HCT116 (cell line): ENCODE results near the gene TMEM53. TPM values are rescaled to one million over a fixed set of nuclear protein-coding genes. Genes with fewer than 3 reads are reported as not detected.

Source experiments
- ATAC-seq: fragments of 200-7000 bp; cut with Tn5 transposase; 2 replicates; pipeline ENCODE4 v1.9.1; 2020; ENCODE audit warnings: mild to moderate bottlenecking, moderate library complexity
- BruUV-seq: library from RNA; stranded (reverse); fragments of 400-500 nt; replicated peaks from 2 replicates; lab custom pipeline; 2021; lab: Mats Ljungman, UMichigan
- CTCF ChIA-PET: fragments of 300-600 bp; sonication (Branson Sonifier 250); formaldehyde crosslinking; loops from one replicate; lab custom pipeline; 2021; ENCODE audit warnings: antibody characterized with exemption; lab: Charles Lee
- POLR2A ChIA-PET: fragments of 300-600, 350-600 bp; sonication (Branson Sonifier 250); formaldehyde crosslinking; loops from one replicate; lab custom pipeline; 2021; ENCODE audit warnings: antibody characterized with exemption; lab: Charles Lee
- RAD21 ChIA-PET, 2 experiments: fragments of 300-600 bp; sonication (Branson Sonifier 250); formaldehyde crosslinking; loops; one replicate each; lab custom pipeline; 2023; ENCODE audit warnings: low total read pairs in 2 of 2; ENCODE audit not compliant: uncharacterized antibody in 2 of 2, unreplicated experiment in 2 of 2, low non-redundant PET in 1 of 2; lab: Charles Lee
- DNase-seq: peaks from one replicate; pipeline ENCODE4 v3.0.0-alpha.2; 2010; ENCODE audit warnings: low read depth, low spot score
- H2AFZ ChIP-seq: fragments of 200-600 bp; shearing (Covaris generic), sonication (generic); 2 replicates; pipeline ENCODE4 v1.6.1; 2017; ENCODE audit warnings: low read depth, mixed run types, mixed read lengths, antibody characterized with exemption, low read length; ENCODE audit not compliant: poor library complexity, severe bottlenecking
- H3K27ac ChIP-seq: 2 replicates; pipeline ENCODE4 v1.5.1; 2012; ENCODE audit warnings: low read depth, low read length
- H3K27me3 ChIP-seq: fragments of 200-600 bp; sonication (generic); 2 replicates; pipeline ENCODE4 v1.6.1; 2016; ENCODE audit warnings: mixed run types, low read length, mixed read lengths; ENCODE audit not compliant: insufficient read depth
- H3K36me3 ChIP-seq, 2 experiments: fragments of 200-500 bp in 1 of 2; fragments of 200-600 bp in 1 of 2; sonication (Bioruptor generic) in 1 of 2; sonication (generic) in 1 of 2; 2 replicates each; pipeline versions ENCODE4 v1.5.1 to v1.6.1; 2014 to 2016; ENCODE audit warnings: low read length in 2 of 2, inconsistent platforms in 1 of 2, mixed read lengths in 1 of 2, mixed run types in 1 of 2; ENCODE audit not compliant: insufficient read depth in 2 of 2, control insufficient read depth in 1 of 2
- H3K4me1 ChIP-seq, 2 experiments: fragments of 200-600 bp in 1 of 2; sonication (generic) in 1 of 2; 2 replicates each; pipeline versions ENCODE4 v1.5.1 to v1.6.1; 2012 to 2017; ENCODE audit warnings: low read length in 2 of 2, inconsistent platforms in 1 of 2, mild to moderate bottlenecking in 1 of 2, mixed read lengths in 1 of 2, mixed run types in 1 of 2, moderate library complexity in 1 of 2; ENCODE audit not compliant: insufficient read depth in 2 of 2, control insufficient read depth in 1 of 2
- H3K4me2 ChIP-seq: fragments of 200-600 bp; sonication (generic); 2 replicates; pipeline ENCODE4 v1.6.1; 2017; ENCODE audit warnings: mixed run types, low read length, mixed read lengths
- H3K4me3 ChIP-seq, 2 experiments: fragments of 200-600 bp in 1 of 2; sonication (generic) in 1 of 2; replicated peaks in 1 of 2; 2 replicates each; pipeline ENCODE4 v1.5.1; 2011 to 2016; ENCODE audit warnings: low read length in 2 of 2, control low read depth in 1 of 2, low read depth in 1 of 2, mild to moderate bottlenecking in 1 of 2, mixed read lengths in 1 of 2, mixed run types in 1 of 2
- H3K79me2 ChIP-seq: fragments of 200-600 bp; sonication (generic); 2 replicates; pipeline ENCODE4 v1.6.1; 2017; ENCODE audit warnings: mild to moderate bottlenecking, mixed run types, low read length, moderate library complexity, mixed read lengths; ENCODE audit not compliant: insufficient read depth
- H3K9ac ChIP-seq: fragments of 200-600 bp; sonication (generic); 2 replicates; pipeline ENCODE4 v1.6.1; 2016; ENCODE audit warnings: low read length, mixed read lengths
- H3K9me2 ChIP-seq: fragments of 200-600 bp; sonication (generic), shearing (Covaris generic); 2 replicates; pipeline ENCODE4 v1.6.1; 2017; ENCODE audit warnings: mixed run types, mild to moderate bottlenecking, moderate library complexity; ENCODE audit not compliant: insufficient read depth
- H3K9me3 ChIP-seq, 2 experiments: fragments of 200-500 bp in 1 of 2; fragments of 200-600 bp in 1 of 2; sonication (Bioruptor generic) in 1 of 2; sonication (generic) in 1 of 2; 2 replicates each; pipeline ENCODE4 v1.6.1; 2014 to 2017; ENCODE audit warnings: low read length in 2 of 2, mixed read lengths in 2 of 2, inconsistent platforms in 1 of 2, low read depth in 1 of 2, mild to moderate bottlenecking in 1 of 2, mixed run types in 1 of 2, moderate library complexity in 1 of 2; ENCODE audit not compliant: control insufficient read depth in 1 of 2, insufficient read depth in 1 of 2
- H4K20me1 ChIP-seq: fragments of 200-600 bp; sonication (generic), shearing (Covaris generic); 2 replicates; pipeline ENCODE4 v1.6.1; 2017; ENCODE audit warnings: mixed run types, mild to moderate bottlenecking, moderate library complexity; ENCODE audit not compliant: insufficient read depth
- ATF3 ChIP-seq: IDR thresholded peaks from 2 replicates; pipeline ENCODE4 v1.6.1; 2012
- CEBPB ChIP-seq: IDR thresholded peaks from 2 replicates; pipeline ENCODE4 v1.6.1; 2012; ENCODE audit warnings: low read depth
- EGR1 ChIP-seq: IDR thresholded peaks from 2 replicates; pipeline ENCODE4 v1.6.1; 2012; ENCODE audit warnings: low read depth
- ELF1 ChIP-seq: IDR thresholded peaks from 2 replicates; pipeline ENCODE4 v1.6.1; 2012; ENCODE audit warnings: low read depth, borderline replicate concordance
- RAD21 ChIP-seq: IDR thresholded peaks from 2 replicates; pipeline ENCODE4 v1.6.1; 2012; ENCODE audit warnings: low read depth, mild to moderate bottlenecking
- ZBTB33 ChIP-seq: IDR thresholded peaks from 2 replicates; pipeline ENCODE4 v1.6.1; 2011; ENCODE audit warnings: mild to moderate bottlenecking, low read length, moderate library complexity; ENCODE audit not compliant: insufficient replicate concordance; ENCODE audit errors: extremely low read depth
- intact Hi-C: fragments of 100-400 bp; cut with micrococcal nuclease; formaldehyde crosslinking; loops from 2 replicates; pipeline ENCODE4 v1.10.0; 2022
- total RNA-seq: library from RNA; stranded (reverse); gene quantifications from one replicate; pipeline ENCODE4 v1.2.1, GENCODE V29; 2021; ENCODE audit not compliant: unreplicated experiment

The TMEM53 gene
- total RNA-seq, 1 experiment from 2014 or later = 10.8 TPM

- ChIA-PET RAD21 (no interaction called here), CTCF (interaction anchor here (2.9 kb wide), 1 partner anchor 9 kb away, joined by 10 read pairs; no protein-coding TSS in a partner anchor), POLR2A (no interaction called here)
- no peaks in the 10 kb centered on the region for H3K36me3 ChIP-seq
- BruUV-seq = no TSS peak
- DNase-seq (no peak), ATAC-seq (no peak)
- no peak overlapping the region for H3K4me2 ChIP-seq
- intact Hi-C loops = no loop called here
- H3K79me2 ChIP-seq = no peaks in the 10 kb centered on the region
- no peak overlapping the region for H3K27ac ChIP-seq
- H3K4me1 ChIP-seq = no peaks in the 10 kb centered on the region
- TF ChIP-seq ATF3 = no peak
- no peak for TF ChIP-seq RAD21
- no peak for TF ChIP-seq EGR1
- no peak for TF ChIP-seq CEBPB
- TF ChIP-seq ELF1 = no peak
- no peak for TF ChIP-seq ZBTB33
- no peak overlapping the region for H3K9ac ChIP-seq
- no peaks in the 10 kb centered on the region for H3K27me3 ChIP-seq
- H3K9me3 ChIP-seq = no peaks in the 10 kb centered on the region
- no peak overlapping the region for H3K4me3 ChIP-seq
- H4K20me1 ChIP-seq = no peaks in the 10 kb centered on the region
- no peaks in the 10 kb centered on the region for H3K9me2 ChIP-seq
- H2AFZ ChIP-seq = no peak overlapping the region
Observed at GRCh38 chr1:44661781-44662682, 12.2 kb downstream of the TMEM53 start.
